Left forelimb (tissue), 1 donor: ENCODE data around the gene CCDC81.
"Not testable (repeated sequence)": the region's sequence is repeated elsewhere in the genome, so short reads cannot be mapped to it uniquely, and the experiment has no call there.

Experiments
- DNase-seq: peaks from one replicate; pipeline ENCODE4 v3.0.0-alpha.2; 2018; ENCODE audit warnings: low spot score

The CCDC81 gene

GRCh38 chr11:86388198-86388597 is 13.5 kb downstream of the CCDC81 start:
- no peak for DNase-seq

DNA sequence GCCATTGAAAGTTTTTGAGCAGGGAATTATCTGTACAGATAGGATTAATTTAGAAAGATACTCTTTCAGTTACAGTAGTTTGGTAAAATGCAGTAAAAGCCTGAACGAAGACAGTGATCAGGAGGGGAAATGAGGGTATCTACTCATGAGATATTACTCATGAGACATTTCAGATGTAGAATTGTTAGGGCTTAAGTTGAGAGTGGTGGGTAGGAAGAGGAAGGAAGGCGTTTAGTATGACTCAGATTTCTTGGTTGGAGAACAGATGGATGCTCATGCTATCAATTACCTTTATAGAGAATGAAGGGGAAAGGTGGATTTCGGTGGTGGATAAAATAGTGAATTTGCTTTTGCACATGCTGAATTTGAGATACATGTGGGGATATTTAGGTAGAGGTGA is 15.8 kb downstream of the CCDC81 start:
- DNase-seq = no peak

DNA sequence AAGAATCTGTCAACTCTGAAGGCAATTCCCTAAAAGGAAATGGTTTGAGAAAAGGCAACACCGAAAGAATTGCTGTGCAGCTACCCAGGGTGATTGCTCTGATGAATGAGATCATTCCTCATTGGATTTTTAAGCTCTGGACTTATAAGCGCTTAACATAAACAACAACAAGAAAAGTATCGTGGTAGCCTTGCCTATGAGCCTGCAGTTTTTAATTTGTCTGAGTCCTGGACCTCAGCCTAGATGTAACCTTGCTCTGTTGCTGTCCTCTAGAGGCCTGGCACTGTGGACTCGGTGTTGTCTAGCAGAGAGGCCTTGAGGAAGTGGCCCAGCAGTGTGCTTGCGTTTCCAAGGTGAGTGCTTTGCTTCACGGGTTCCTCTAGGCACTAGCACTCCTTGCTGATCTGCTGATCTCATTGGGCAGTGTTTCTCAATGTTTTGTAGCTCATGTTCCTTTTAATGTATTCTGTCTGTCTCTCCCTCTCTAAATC is 20.4 kb downstream of the CCDC81 start:
- DNase-seq = no peak

DNA sequence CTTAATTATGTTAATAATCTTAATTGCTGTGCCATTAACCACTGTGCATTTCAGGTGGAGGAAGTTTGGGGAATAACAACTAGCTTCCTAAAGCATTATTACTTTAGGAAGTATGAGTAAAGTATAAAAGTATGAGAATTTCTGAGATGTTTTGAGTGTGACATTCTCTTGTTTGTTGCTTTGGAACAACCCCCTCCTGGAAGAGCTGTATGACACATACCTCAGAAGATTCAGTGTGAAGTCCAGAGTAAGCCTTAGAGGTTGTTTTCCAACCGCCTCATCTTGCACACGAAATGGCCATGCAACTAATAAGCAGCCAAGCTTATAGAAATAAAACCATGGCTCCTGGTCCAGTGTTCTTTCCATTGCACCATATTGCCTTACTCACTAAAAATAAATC is 21.7 kb downstream of the CCDC81 start:
- DNase-seq = no peak

- DNase-seq = no peak
These were observed 22.7 kb downstream of the CCDC81 start for GRCh38 chr11:86397351-86397750.

GRCh38 chr11:86398106-86398505 is 23.4 kb downstream of the CCDC81 start:
- no peak for DNase-seq

GRCh38 chr11:86403458-86403857 is 28.8 kb downstream of the CCDC81 start:
- DNase-seq = no peak

DNA sequence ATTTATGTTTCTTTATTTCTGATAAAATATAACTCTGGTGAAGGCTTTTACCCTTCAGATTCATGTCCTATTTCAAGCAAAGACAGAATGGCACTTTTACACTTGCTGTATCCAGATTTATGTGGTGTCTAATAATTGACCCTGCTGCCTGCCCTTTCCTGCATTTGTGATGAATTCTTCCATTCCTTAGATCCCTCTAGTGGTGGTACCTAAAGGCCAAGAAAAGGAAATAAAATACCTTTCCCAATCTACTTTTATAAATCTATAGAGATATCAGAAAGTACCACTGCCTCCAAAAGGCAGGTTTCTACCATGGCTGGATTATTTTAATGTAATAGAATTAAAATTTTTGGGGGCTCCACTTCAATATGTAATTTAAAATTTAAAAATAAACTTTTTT is 34.2 kb downstream of the CCDC81 start:
- no peak for DNase-seq

DNA sequence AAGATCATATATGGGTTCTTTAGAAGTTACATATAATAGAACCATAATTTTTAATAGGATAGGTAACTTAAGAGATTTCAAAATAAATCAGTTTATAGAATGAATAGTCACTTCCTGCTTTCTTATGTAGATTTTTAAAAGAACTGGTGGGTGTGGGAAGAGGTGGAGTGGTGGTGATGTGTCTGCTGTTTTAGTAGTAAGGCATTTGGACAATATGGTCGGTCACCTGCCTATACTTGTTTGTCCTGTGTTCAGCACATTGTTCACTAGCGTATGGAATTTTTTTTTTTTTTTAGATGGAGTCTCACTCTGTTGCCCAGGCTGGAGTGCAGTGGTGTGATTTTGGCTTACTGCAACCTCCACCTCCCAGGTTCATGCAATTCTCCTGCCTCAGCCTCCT is 39.3 kb downstream of the CCDC81 start:
- DNase-seq = no peak

DNA sequence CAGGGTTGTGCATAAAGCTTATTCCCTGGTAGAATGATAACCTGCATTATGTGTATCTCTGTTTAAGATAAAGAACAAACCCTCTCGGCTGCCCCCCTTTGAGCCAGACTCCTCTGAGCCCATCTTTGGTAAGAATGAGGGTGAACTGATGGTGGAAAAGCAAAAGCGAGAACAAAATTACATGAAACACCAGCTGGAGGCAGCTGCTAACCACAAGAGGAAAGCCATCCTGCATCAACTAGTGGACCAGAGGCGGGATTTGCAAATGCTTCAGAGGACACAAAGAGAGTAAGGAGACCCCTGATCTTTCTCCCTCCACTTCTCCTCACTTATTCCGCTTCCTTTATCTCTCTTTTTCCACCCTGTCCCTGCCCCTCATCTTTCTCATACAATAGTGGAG is 40.3 kb downstream of the CCDC81 start:
- DNase-seq = no peak

- DNase-seq = no peak
These were observed 41.8 kb downstream of the CCDC81 start for GRCh38 chr11:86416494-86416893.

GRCh38 chr11:86416951-86417350 is 42.3 kb downstream of the CCDC81 start:
- not testable (repeated sequence) for DNase-seq

DNA sequence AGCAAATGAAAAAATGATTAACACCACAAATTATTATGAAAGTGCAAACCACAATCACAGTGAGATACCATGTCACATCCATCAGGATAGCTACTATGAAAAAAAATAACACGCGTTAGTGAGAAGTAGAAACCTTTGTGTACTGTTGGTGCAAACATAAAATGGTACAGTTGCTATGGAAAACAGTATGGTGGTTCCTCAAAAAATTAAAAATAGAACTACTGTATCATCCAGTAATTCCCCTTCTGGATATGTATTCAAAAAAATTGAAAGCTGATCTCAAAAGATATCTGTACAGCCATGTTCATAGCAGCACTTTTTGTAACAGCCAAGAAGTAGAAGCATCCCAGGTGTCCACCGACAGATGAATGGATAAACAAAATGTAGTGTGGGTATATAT is 43.4 kb downstream of the CCDC81 start:
- DNase-seq = no peak

- DNase-seq = no peak
These were observed 43.8 kb downstream of the CCDC81 start for GRCh38 chr11:86418513-86418912.

- no peak for DNase-seq
These were observed 44.2 kb downstream of the CCDC81 start for GRCh38 chr11:86418917-86419316.

GRCh38 chr11:86421946-86422345 is 47.3 kb downstream of the CCDC81 start:
- no peak for DNase-seq

GRCh38 chr11:86422371-86422770 is 47.7 kb downstream of the CCDC81 start:
- DNase-seq = no peak

- not testable (repeated sequence) for DNase-seq
These were observed 48.8 kb downstream of the CCDC81 start for GRCh38 chr11:86423488-86423887.

GRCh38 chr11:86427441-86427840 is 52.8 kb downstream of the CCDC81 start:
- DNase-seq = no peak

DNA sequence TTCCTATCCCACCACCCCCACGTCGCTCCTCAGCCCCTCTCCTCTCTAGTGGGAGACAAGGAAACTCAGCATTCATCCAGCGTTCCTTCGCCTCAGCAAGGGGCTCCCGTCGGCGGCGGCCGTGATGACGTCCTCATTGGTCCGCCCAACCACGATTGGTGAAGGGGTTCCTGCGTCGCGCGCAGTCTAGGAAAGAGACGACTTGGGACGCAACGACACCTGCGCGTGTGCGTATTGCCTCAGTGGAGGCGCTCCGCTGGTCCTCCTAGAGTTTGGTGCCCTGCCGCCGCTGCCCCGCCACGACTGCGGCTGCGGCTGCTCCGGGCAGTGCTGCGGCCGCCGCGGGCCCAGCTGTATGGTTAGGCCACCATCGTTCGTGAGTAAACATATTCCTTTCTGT is 56.6 kb downstream of the CCDC81 start:
- DNase-seq = no peak

- not testable (repeated sequence) for DNase-seq
These were observed 58.8 kb downstream of the CCDC81 start for GRCh38 chr11:86433361-86434095.

DNA sequence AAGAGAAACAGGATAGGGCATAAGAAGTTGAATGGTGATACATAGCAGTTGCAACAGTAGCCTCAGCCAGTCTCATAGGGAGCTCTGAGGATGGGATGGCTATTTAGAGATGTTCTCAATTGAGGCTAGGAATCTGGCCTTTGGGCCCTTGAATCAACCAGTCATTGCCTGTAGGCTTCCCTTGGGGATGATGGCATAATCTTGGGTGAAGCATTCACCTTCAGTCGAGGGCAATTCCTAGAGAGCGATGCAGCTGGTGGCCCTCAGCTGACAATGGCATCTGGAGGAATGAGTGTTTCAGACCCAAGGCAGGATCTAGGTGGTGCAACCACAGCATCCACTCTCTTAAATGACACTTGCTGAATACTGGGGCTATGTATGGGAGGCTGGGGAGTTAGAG is 61.0 kb downstream of the CCDC81 start:
- DNase-seq = no peak

GRCh38 chr11:86438685-86439084 is 64.0 kb downstream of the CCDC81 start:
- no peak for DNase-seq

- no peak for DNase-seq
These were observed 65.6 kb downstream of the CCDC81 start for GRCh38 chr11:86440305-86440716.
